HepG2 (cell line): ENCODE data around the gene GRM8. TPM values are rescaled to one million over a fixed set of nuclear protein-coding genes. Genes with fewer than 3 reads are reported as not detected.

Source experiments
- ATAC-seq: fragments of 200-7000 bp; cut with Tn5 transposase; 3 replicates; pipeline ENCODE4 v1.9.1; 2020; ENCODE audit warnings: mild to moderate bottlenecking, moderate library complexity
- BruUV-seq: library from RNA; stranded (reverse); fragments of 400-500 nt; replicated peaks from 2 replicates; lab custom pipeline; 2021; lab: Mats Ljungman, UMichigan
- CTCF ChIA-PET: fragments of 300-600 bp; formaldehyde crosslinking; extraction: SDS; loops from one replicate; lab custom pipeline; 2021; ENCODE audit warnings: low total read pairs, inconsistent platforms, low intra/inter-chr PET ratio; lab: Yijun Ruan, JAX
- POLR2A ChIA-PET: fragments of 350-600 bp; sonication (Branson Sonifier 250); formaldehyde crosslinking; loops from one replicate; lab custom pipeline; 2020; ENCODE audit warnings: antibody characterized with exemption, inconsistent platforms; lab: Yijun Ruan, JAX
- DNase-seq: peaks from one replicate; pipeline ENCODE4 v3.0.0-alpha.2; 2015; ENCODE audit warnings: low spot score
- FAIRE-seq: peaks from 3 replicates; lab custom pipeline; 2011; peaks lifted over from hg19 to GRCh38; lab: Jason Lieb, UNC
- H2AFZ ChIP-seq: one replicate; pipeline ENCODE4 v1.6.1; 2011; ENCODE audit warnings: low read length, inconsistent platforms
- H3K27ac ChIP-seq: fragments of 300-600 bp; 3 replicates; pipeline ENCODE4 v1.8.0; 2011; ENCODE audit warnings: mixed run types, mild to moderate bottlenecking, mixed read lengths, low read length, inconsistent platforms; ENCODE audit not compliant: insufficient read depth; ENCODE audit errors: extremely low read length
- H3K27me3 ChIP-seq, 2 experiments: fragments of 200-600 bp in 1 of 2; 2 replicates in 1 of 2; 3 replicates in 1 of 2; pipeline versions ENCODE4 v1.6.0 to v1.8.0; 2011; ENCODE audit warnings: low read length in 2 of 2, mild to moderate bottlenecking in 2 of 2, moderate library complexity in 2 of 2, inconsistent platforms in 1 of 2; ENCODE audit not compliant: insufficient read depth in 2 of 2, control insufficient read depth in 1 of 2
- H3K36me3 ChIP-seq, 2 experiments: fragments of 200-600 bp in 1 of 2; replicated peaks in 1 of 2; 2 replicates in 1 of 2; 3 replicates in 1 of 2; pipeline versions ENCODE4 v1.5.1 to v1.8.0; 2011; ENCODE audit warnings: low read length in 2 of 2, inconsistent platforms in 1 of 2; ENCODE audit not compliant: insufficient read depth in 2 of 2, control insufficient read depth in 1 of 2
- H3K4me1 ChIP-seq: 2 replicates; pipeline ENCODE4 v1.5.1; 2012; ENCODE audit warnings: low read length, inconsistent platforms; ENCODE audit not compliant: insufficient read depth
- H3K4me2 ChIP-seq: 2 replicates; pipeline ENCODE4 v1.6.0; 2011; ENCODE audit warnings: low read depth, low read length, inconsistent platforms
- H3K4me3 ChIP-seq, 3 experiments: fragments of 200-600 bp in 1 of 3; sonication (generic), shearing (Covaris generic) in 1 of 3; replicated peaks in 1 of 3; 2 replicates each; pipeline ENCODE4 v1.5.1; 2011 to 2016; ENCODE audit warnings: low read length in 3 of 3, inconsistent platforms in 2 of 3, low read depth in 2 of 3, mild to moderate bottlenecking in 2 of 3, control low read depth in 1 of 3, mixed read lengths in 1 of 3; ENCODE audit not compliant: insufficient read depth in 1 of 3
- H3K79me2 ChIP-seq: one replicate; pipeline ENCODE4 v1.6.1; 2011; ENCODE audit warnings: low read length, inconsistent platforms; ENCODE audit not compliant: insufficient read depth
- H3K9ac ChIP-seq: 2 replicates; pipeline ENCODE4 v1.6.0; 2011; ENCODE audit warnings: mild to moderate bottlenecking, low read depth, low read length, inconsistent platforms; ENCODE audit not compliant: insufficient read depth
- H3K9me3 ChIP-seq: 2 replicates; pipeline ENCODE4 v1.5.1; 2012; ENCODE audit warnings: mild to moderate bottlenecking, low read length
- H4K20me1 ChIP-seq: 2 replicates; pipeline ENCODE4 v1.6.0; 2011; ENCODE audit warnings: inconsistent platforms, mild to moderate bottlenecking, low read length, moderate library complexity; ENCODE audit not compliant: insufficient read depth
- ATM ChIP-seq: fragments of 450-650 bp; IDR thresholded peaks from 2 replicates; pipeline ENCODE4 v1.7.1; 2017; ENCODE audit warnings: mild to moderate bottlenecking, borderline replicate concordance
- GATAD1 ChIP-seq: IDR thresholded peaks from 2 replicates; pipeline ENCODE4 v1.6.1; 2016; ENCODE audit warnings: missing genetic modification reagents, missing compliant biosample characterization
- MED1 ChIP-seq: sonication (generic); formaldehyde crosslinking; IDR thresholded peaks from 2 replicates; pipeline ENCODE4 v1.4.0; 2020; ENCODE audit warnings: missing genetic modification reagents
- MED8 ChIP-seq: sonication (generic); formaldehyde crosslinking; IDR thresholded peaks from 2 replicates; pipeline ENCODE4 v1.8.1; 2023; ENCODE audit warnings: mild to moderate bottlenecking, missing genetic modification reagents; ENCODE audit not compliant: insufficient replicate concordance
- MIER3 ChIP-seq: IDR thresholded peaks from 2 replicates; pipeline ENCODE4 v1.6.1; 2016; ENCODE audit warnings: missing compliant biosample characterization, borderline replicate concordance
- NAIF1 ChIP-seq: sonication (generic); formaldehyde crosslinking; IDR thresholded peaks from 2 replicates; pipeline ENCODE4 v1.5.0; 2020; ENCODE audit warnings: mild to moderate bottlenecking, missing genetic modification reagents, borderline replicate concordance
- SAP130 ChIP-seq: IDR thresholded peaks from 2 replicates; pipeline ENCODE4 v1.6.1; 2016; ENCODE audit warnings: low read depth
- ZFP36L1 ChIP-seq: sonication (generic); formaldehyde crosslinking; IDR thresholded peaks from 2 replicates; pipeline ENCODE4 v1.8.0; 2022; ENCODE audit warnings: mild to moderate bottlenecking, missing genetic modification reagents, moderate library complexity
- ZNF138 ChIP-seq: sonication (generic); formaldehyde crosslinking; IDR thresholded peaks from 2 replicates; pipeline ENCODE4 v1.5.0; 2020; ENCODE audit warnings: mild to moderate bottlenecking, low read depth, missing genetic modification reagents
- ZNF331 ChIP-seq: sonication (generic); formaldehyde crosslinking; IDR thresholded peaks from 2 replicates; pipeline ENCODE4 v1.4.0; 2020; ENCODE audit warnings: missing genetic modification reagents
- ZNF501 ChIP-seq: sonication (generic); formaldehyde crosslinking; IDR thresholded peaks from 2 replicates; pipeline ENCODE4 v1.5.1; 2020; ENCODE audit warnings: mild to moderate bottlenecking, moderate library complexity, missing genetic modification reagents
- ZNF678 ChIP-seq: sonication (generic); formaldehyde crosslinking; IDR thresholded peaks from 2 replicates; pipeline ENCODE4 v1.4.0; 2020; ENCODE audit warnings: mild to moderate bottlenecking, missing genetic modification reagents
- WGBS: methylation state at CpG from one replicate; pipeline ENCODE4 v1.1.6; 2017; ENCODE audit warnings: low lambda C conversion rate; 5-methylcytosine and 5-hydroxymethylcytosine counted together
- in situ Hi-C: cut with HindIII; loops from 2 replicates; pipeline ENCODE4 v1.10.0; 2017; ENCODE audit warnings: low pct_unique_long_range_greater_than_20kb; ENCODE audit not compliant: extremely low pct_ligation_motif_present
- intact Hi-C: fragments of 100-400 bp; cut with micrococcal nuclease; formaldehyde crosslinking; loops from one replicate; pipeline ENCODE4 v1.10.0; 2022; ENCODE audit not compliant: unreplicated experiment
- polyA plus RNA-seq, 8 experiments: library from polyadenylated mRNA; depleted of rRNA in 3 of 8; stranded (reverse) in 7 of 8; unstranded in 1 of 8; fragments of >200 nt; fragmentation: Illumina TruSeq in 4 of 8; extraction: Trizol in 4 of 8; gene quantifications; 2 replicates each; pipeline versions ENCODE4 v1.2.1 to v1.2.3, GENCODE V29; 2011 to 2016; ENCODE audit warnings: low read depth in 4 of 8, missing spikeins in 1 of 8, mixed read lengths in 1 of 8; ENCODE audit not compliant: insufficient read depth in 1 of 8
- total RNA-seq, 5 experiments: library from RNA; depleted of rRNA; stranded (reverse); fragments of >200 nt; fragmentation: Illumina TruSeq; extraction: Trizol; gene quantifications; 2 replicates each; pipeline ENCODE4 v1.2.3, GENCODE V29; 2016; ENCODE audit warnings: low read depth in 1 of 5
- TF ChIP-seq, protein P1 (sequence below), 2 experiments: sonication (generic) in 1 of 2; formaldehyde crosslinking in 1 of 2; IDR thresholded peaks; 2 replicates each; pipeline versions ENCODE4 v1.4.0 to v1.6.1; 2018 to 2020; ENCODE audit warnings: missing genetic modification reagents in 2 of 2, borderline replicate concordance in 1 of 2, low read depth in 1 of 2, mild to moderate bottlenecking in 1 of 2, missing biosample characterization in 1 of 2
- TF ChIP-seq, protein P2 (sequence below): sonication (generic); formaldehyde crosslinking; IDR thresholded peaks from 2 replicates; pipeline ENCODE4 v1.9.0; 2021; ENCODE audit warnings: missing genetic modification reagents, mild to moderate bottlenecking, borderline replicate concordance

The GRM8 gene
- total and polyA plus RNA-seq, 2 of the 13 experiments (the other 11 are each of a cell fraction or from before 2014, with no cell fraction given): not detected

GRCh38 chr7:126790763-126791162 lies 462.0 kb downstream of the GRM8 start:
- TF ChIP-seq ATM: no peak
- TF ChIP-seq SAP130 (CRISPR knock-in tag): no peak
- H3K4me3 ChIP-seq: no peak overlapping the region
- no peaks in the 10 kb centered on the region for H3K36me3 ChIP-seq
- no peak overlapping the region for H2AFZ ChIP-seq
- H3K79me2 ChIP-seq: no peaks in the 10 kb centered on the region
- H4K20me1 ChIP-seq: no peaks in the 10 kb centered on the region
- ATAC-seq: no peak
- FAIRE-seq: no peak
- POLR2A ChIA-PET: no interaction called here
- H3K4me2 ChIP-seq: no peak overlapping the region
- no peaks in the 10 kb centered on the region for H3K4me1 ChIP-seq
- H3K9me3 ChIP-seq: no peaks in the 10 kb centered on the region
- CTCF ChIA-PET: no interaction called here
- H3K27ac ChIP-seq: no peak overlapping the region
- BruUV-seq: no TSS peak
- in situ Hi-C loops: no loop called here
- WGBS: 90% methylated on average over 3 of the region's 4 CpGs
- H3K9ac ChIP-seq: no peak overlapping the region
- no peaks in the 10 kb centered on the region for H3K27me3 ChIP-seq
- no peak for DNase-seq
- intact Hi-C loops: no loop called here

GRCh38 chr7:126783613-126784012 lies 469.1 kb downstream of the GRM8 start:
- ATAC-seq (no peak), DNase-seq (no peak), FAIRE-seq (no peak)
- Histone ChIP-seq H3K27me3 (no peaks in the 10 kb centered on the region), H3K4me2 (no peak overlapping the region), H3K9ac (no peak overlapping the region), H3K9me3 (no peaks in the 10 kb centered on the region), H3K4me3 (no peak overlapping the region), H2AFZ (no peak overlapping the region)
- ChIA-PET CTCF (no interaction called here), POLR2A (no interaction called here)
- intact Hi-C loops: no loop called here
- TF ChIP-seq ZNF501 (CRISPR knock-in tag): no peak
- TF ChIP-seq, protein P1, sequence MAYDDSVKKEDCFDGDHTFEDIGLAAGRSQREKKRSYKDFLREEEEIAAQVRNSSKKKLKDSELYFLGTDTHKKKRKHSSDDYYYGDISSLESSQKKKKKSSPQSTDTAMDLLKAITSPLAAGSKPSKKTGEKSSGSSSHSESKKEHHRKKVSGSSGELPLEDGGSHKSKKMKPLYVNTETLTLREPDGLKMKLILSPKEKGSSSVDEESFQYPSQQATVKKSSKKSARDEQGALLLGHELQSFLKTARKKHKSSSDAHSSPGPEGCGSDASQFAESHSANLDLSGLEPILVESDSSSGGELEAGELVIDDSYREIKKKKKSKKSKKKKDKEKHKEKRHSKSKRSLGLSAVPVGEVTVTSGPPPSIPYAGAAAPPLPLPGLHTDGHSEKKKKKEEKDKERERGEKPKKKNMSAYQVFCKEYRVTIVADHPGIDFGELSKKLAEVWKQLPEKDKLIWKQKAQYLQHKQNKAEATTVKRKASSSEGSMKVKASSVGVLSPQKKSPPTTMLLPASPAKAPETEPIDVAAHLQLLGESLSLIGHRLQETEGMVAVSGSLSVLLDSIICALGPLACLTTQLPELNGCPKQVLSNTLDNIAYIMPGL (CRISPR knock-in tag; IDR thresholded peaks at IDR 0.05; ENCODE audit: borderline replicate concordance in 1 of 2, low read depth in 1 of 2): no peak
- no peak for TF ChIP-seq ZNF678
- no peak for TF ChIP-seq MED8 (CRISPR knock-in tag)
- TF ChIP-seq, protein P2, sequence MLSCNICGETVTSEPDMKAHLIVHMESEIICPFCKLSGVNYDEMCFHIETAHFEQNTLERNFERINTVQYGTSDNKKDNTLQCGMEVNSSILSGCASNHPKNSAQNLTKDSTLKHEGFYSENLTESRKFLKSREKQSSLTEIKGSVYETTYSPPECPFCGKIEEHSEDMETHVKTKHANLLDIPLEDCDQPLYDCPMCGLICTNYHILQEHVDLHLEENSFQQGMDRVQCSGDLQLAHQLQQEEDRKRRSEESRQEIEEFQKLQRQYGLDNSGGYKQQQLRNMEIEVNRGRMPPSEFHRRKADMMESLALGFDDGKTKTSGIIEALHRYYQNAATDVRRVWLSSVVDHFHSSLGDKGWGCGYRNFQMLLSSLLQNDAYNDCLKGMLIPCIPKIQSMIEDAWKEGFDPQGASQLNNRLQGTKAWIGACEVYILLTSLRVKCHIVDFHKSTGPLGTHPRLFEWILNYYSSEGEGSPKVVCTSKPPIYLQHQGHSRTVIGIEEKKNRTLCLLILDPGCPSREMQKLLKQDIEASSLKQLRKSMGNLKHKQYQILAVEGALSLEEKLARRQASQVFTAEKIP (CRISPR knock-in tag): no peak
- TF ChIP-seq MIER3 (CRISPR knock-in tag): no peak
- no peak for TF ChIP-seq ZFP36L1
- TF ChIP-seq ZNF138: no peak
- no peak for TF ChIP-seq NAIF1 (CRISPR knock-in tag)
- TF ChIP-seq ZNF331: no peak
- no peak for TF ChIP-seq MED1 (CRISPR knock-in tag)
- no peak for TF ChIP-seq GATAD1 (CRISPR knock-in tag)
- TF ChIP-seq, all 625 proteins: peak for 0
- in situ Hi-C loops: no loop called here
- Histone ChIP-seq H3K79me2 (no peaks in the 10 kb centered on the region), H3K36me3 (no peaks in the 10 kb centered on the region), H4K20me1 (no peaks in the 10 kb centered on the region), H3K4me1 (no peaks in the 10 kb centered on the region), H3K27ac (no peak overlapping the region)
- no TSS peak for BruUV-seq
